T-helper 1 cell (primary cell): ENCODE data around the gene PCDHGB3.
"Not testable (repeated sequence)": the region's sequence is repeated elsewhere in the genome, so short reads cannot be mapped to it uniquely, and the experiment has no call there.

Experiments
- DNase-seq, 5 donors: peaks; one replicate each; pipeline ENCODE4 v3.0.0-alpha.2; 2012 to 2020
- total RNA-seq, 4 donors: gene quantifications; one replicate each; lab custom pipeline; 2026; lab: John Stamatoyannopoulos, UW

PCDHGB3 gene
- 0.47 to 0.91 (median 0.67) reads per million in 4 donors for total RNA-seq

DNA sequence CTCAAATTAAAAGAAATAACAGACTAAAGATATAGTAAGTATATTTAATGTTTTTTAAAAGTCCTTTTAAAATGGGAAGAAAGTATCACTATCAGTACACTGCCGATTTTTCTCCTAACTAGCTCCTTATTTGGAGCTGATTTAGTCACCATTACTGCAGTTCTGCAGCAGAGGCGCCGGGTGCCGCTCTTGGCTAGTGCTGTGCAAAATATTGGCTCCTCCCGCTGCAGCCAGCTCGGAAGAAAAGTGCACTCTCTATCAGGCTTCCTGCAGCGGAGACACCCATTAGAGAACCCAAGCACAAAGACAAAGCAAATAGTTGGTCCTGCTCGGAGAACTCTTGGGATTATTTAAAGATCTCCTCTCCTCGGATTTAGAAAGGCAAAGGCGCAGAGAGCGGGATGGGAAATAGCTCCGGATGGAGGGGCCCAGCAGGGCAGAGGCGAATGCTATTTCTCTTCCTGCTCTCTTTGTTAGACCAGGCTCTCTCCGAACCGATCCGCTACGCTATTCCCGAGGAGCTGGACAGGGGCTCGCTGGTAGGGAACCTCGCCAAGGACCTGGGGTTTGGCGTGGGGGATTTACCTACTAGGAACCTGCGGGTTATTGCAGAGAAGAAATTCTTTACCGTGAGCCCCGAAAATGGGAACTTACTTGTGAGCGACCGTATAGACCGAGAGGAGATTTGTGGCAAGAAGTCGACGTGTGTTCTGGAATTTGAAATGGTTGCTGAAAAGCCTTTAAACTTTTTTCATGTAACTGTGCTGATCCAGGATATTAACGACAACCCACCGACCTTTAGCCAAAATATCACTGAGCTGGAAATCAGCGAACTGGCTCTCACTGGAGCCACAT, at the start of gene PCDHGB3:
PCDHGB3 (plus strand) TSS at position 249 of the 855 bp plus-strand sequence; CDS start at position 402, 153 bp downstream.
- DNase-seq: peak in 3 of 5 donors; percentile 18 to 29 (median 21)

DNA sequence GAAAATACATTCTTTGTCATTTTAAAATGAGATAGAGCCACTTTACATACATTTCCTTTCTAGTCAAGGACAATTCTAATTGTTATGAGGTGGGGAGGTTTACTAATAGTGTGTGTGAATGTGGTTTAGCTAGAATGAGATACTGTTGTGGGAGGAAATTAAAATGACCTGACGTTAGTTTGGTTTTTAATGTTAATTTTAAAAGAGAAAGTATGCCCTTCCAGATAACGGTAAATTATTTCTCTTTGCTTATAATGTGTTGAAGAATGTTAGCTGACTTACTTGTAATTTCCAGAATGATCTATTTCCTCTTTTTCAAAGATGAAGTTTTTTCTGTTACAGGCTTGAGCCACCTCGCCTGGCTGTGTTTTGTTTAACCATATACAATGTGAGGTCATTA, 47.8 kb upstream of the PCDHGB3 start:
- no peak for DNase-seq

DNA sequence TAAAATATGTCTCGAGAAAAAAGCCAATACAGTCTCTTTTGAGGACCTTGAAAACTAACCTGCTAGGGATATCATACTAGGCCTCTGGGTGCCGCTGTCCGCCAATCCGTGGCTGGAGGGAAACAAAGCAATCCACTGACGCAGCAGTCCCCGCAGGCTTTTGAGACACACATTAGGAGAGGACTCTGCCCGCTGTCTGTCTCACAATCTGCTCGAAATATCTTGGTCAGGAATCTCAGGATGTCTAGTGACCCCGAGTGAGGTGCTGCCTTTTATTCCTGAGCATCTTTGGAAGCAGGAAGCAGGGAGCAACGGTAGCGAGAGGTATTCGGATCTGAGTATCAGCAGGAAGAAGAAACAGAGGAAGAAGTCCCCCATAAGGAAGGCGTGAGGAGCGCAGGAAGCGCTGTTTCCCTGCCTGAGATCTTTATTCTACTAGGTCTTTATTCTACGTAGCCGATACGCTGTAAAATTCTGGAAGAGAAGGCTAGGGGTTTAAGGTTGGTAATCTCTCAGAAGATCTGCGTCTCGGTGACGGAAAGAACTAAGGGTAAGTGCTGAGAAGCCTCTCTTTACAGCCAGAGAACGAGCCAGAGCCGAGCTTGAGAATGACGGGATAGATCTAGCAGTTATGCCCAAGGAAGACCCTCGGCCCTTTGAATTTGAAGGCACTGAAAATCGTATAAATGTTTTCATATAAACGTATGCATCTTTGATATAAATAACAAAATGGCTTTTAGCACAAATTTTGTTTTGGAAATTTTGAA, 43.8 kb upstream of the PCDHGB3 start:
- DNase-seq: peak; percentile 24 to 59 (median 52)

DNA sequence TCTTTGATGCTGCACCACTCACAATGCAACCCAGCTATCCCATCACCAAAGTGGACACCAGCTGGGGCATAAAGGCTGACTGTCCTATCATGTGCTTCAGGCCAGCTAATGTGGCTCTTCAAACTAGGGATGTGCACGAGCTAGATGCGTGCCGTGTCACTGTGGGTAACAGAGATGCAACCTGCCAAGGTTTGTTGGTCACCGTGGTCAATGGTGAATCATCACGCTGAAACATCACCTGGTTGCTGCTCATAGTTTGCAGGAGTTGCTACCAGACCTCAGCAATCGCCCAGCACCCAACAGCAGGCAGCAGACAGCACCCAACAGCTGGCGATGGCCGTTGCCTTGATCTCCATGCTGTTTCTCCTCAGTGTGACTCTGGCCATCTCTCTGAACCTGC, 41.8 kb upstream of the PCDHGB3 start:
- no peak for DNase-seq

DNA sequence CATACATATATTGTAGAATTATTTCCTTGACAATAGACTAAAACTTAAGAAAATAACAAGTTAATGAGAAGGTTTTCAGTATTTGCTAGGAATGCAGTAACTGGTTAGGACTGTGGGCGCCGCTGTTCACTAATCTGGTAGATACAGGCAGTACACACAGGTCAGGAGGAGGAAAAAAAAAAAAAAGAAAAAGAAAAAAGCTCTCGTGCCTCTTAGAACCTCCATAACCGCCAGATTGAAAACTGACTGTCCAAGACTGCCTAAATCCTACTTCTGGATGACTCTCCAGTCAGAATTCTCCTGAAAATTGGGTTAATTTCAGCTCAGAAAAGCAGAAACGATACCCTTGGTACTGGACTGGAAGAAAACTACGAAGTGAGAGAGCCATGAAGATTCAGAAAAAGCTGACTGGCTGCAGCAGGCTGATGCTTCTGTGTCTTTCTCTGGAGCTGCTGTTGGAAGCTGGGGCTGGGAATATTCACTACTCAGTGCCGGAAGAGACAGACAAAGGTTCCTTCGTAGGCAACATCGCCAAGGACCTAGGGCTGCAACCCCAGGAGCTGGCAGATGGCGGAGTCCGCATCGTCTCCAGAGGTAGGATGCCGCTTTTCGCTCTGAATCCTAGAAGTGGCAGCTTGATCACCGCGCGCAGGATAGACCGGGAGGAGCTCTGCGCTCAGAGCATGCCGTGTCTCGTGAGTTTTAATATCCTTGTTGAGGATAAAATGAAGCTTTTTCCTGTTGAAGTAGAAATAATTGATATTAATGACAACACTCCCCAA, 39.6 kb upstream of the PCDHGB3 start, which contains the start of gene PCDHGA1:
PCDHGA1 (plus strand) TSS at position 216 of the 782 bp plus-strand sequence.
- DNase-seq: peak in 2 of 5 donors; percentile 8 to 16

DNA sequence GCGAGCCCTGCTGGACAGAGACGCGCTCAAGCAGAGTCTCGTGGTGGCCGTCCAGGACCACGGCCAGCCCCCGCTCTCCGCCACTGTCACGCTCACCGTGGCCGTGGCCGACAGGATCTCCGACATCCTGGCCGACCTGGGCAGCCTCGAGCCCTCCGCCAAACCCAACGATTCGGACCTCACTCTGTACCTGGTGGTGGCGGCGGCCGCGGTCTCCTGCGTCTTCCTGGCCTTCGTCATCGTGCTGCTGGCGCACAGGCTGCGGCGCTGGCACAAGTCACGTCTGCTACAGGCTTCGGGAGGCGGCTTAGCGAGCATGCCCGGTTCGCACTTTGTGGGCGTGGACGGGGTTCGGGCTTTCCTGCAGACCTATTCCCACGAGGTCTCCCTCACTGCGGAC, 37.5 kb upstream of the PCDHGB3 start:
- not testable (repeated sequence) for DNase-seq

DNA sequence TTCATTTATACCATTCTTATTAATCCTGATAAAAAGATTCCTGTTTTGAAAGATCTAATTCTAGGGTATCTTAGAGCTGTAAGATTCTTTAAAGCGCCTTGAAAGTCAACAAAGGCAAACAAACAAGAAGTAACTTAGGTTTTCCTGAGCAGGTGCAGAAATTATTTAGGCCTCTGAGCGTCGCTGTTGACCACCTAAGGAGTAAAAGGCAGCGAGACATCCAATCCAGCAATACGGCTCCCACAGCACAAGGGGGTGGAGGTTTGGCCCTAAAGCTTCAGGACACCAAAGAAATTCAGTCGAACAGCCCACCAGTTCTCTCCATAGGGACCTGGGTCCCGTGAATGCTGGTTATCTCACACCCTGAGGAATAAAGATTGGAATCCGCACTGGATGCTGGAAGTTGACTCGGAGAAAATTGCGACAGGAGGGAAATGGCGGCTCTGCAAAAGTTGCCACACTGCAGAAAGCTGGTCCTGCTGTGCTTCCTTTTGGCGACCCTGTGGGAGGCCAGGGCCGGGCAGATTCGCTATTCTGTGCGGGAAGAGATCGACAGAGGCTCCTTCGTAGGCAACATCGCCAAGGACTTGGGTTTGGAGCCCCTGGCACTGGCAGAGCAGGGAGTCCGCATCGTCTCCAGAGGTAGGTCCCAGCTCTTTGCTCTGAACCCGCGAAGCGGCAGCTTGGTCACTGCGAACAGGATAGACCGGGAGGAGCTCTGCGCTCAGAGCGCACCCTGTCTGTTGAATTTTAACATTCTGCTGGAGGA, 31.3 kb upstream of the PCDHGB3 start, which contains the start of gene PCDHGA2:
PCDHGA2 (plus strand) TSS at position 223 of the 769 bp plus-strand sequence.
- peak in 1 of 5 donors; percentile 8 for DNase-seq

DNA sequence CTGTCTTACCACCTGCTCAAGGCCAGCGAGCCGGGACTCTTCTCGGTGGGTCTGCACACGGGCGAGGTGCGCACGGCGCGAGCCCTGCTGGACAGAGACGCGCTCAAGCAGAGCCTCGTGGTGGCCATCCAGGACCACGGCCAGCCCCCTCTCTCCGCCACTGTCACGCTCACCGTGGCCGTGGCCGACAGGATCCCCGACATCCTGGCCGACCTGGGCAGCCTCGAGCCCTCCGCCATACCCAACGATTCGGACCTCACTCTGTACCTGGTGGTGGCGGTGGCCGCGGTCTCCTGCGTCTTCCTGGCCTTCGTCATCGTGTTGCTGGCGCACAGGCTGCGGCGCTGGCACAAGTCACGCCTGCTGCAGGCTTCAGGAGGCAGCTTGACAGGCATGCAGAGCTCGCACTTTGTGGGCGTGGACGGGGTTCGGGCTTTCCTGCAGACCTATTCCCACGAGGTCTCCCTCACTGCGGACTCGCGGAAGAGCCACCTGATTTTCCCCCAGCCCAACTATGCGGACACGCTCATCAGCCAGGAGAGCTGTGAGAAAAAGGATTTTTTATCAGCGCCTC, 29.2 kb upstream of the PCDHGB3 start:
- not testable (repeated sequence) for DNase-seq

DNA sequence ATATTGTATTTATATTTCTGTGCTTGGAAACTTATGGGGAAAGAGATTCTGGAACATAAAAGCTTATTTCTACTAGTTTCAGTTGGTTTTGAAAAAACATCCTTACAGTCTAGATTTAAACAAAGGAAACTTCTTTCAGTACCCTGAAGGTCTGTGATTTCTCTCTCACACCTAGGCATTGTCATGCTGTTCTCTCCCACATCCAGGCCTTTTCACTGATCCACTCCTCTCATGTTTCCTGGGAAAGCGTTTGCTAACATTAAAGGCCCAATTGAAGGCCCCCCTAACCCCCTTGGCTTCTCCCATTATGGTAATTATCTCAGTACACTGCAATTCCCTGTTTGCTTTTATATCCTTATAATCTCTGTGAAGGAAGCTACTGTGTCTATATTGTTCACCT, 27.3 kb upstream of the PCDHGB3 start:
- no peak for DNase-seq

DNA sequence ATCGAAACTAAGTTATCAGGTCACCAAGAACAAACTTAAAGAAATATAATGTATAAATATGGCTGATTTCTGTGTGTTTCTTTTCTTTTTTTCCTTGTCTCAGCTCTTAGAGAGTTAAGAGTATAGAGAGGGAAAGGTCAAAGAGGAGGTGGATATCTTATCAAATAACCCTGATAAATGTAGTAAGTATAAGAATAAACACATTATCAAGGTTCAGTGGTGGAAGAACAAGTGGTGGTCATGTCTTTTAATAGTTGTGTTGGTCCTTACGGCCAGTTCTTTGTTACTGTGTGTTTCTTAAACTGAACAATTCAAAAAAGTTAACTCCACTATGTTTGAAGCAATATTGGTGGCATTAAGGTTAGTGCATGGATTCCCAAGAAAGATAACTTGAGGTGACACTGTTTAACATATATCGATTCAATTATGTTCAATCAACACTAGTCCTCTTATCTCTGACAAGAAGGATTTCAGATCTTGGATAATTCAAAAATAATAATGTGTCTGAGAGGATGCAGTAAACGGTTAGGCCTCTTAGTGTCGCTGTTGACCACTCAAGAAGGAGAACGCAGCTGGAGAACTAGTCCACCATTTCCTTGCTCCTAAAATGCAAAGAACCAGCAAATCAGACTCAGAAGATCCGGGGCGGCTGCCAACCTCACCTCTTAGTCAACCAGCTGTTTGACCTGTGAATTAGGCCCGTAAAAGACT, 26.6 kb upstream of the PCDHGB3 start, which contains the start of gene PCDHGA3:
PCDHGA3 (plus strand) TSS at position 588 of the 711 bp plus-strand sequence. CDS start 205 bp downstream, outside the sequence.
- DNase-seq: peak in 1 of 5 donors; percentile 14

DNA sequence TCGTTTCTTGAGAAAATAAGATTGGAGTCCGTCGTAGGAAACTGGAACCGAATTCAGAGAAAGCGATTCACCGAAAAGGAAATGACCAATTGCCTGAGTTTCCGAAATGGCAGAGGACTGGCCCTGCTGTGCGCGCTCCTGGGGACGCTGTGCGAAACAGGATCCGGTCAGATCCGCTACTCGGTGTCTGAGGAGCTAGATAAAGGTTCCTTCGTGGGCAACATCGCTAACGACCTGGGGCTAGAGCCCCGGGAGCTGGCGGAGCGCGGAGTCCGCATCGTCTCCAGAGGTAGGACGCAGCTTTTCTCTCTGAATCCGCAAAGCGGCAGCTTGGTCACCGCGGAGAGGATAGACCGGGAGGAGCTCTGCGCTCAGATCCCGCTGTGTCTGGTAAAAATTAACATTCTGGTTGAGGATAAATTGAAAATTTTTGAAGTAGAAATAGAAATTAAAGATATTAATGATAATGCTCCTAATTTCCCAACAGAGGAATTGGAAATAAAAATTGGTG, 26.0 kb upstream of the PCDHGB3 start:
- DNase-seq: no peak

DNA sequence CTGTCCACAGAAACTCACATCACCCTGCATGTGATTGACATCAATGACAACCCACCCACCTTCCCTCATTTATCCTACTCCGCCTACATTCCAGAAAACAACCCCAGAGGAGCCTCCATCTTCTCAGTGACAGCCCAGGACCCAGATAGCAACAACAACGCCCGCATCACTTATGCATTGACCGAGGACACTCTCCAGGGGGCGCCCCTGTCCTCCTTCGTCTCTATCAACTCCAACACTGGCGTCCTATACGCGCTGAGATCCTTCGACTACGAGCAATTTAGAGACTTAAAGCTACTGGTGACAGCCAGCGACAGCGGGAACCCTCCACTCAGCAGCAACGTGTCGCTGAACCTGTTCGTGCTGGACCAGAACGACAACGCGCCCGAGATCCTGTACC, 24.7 kb upstream of the PCDHGB3 start:
- DNase-seq: no peak

DNA sequence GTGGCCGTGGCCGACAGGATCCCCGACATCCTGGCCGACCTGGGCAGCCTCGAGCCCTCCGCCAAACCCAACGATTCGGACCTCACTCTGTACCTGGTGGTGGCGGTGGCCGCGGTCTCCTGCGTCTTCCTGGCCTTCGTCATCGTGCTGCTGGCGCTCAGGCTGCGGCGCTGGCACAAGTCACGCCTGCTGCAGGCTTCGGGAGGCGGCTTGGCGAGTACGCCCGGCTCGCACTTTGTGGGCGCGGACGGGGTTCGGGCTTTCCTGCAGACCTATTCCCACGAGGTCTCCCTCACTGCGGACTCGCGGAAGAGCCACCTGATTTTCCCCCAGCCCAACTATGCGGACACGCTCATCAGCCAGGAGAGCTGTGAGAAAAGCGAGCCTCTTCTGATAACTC, 24.0 kb upstream of the PCDHGB3 start:
- DNase-seq: not testable (repeated sequence)

DNA sequence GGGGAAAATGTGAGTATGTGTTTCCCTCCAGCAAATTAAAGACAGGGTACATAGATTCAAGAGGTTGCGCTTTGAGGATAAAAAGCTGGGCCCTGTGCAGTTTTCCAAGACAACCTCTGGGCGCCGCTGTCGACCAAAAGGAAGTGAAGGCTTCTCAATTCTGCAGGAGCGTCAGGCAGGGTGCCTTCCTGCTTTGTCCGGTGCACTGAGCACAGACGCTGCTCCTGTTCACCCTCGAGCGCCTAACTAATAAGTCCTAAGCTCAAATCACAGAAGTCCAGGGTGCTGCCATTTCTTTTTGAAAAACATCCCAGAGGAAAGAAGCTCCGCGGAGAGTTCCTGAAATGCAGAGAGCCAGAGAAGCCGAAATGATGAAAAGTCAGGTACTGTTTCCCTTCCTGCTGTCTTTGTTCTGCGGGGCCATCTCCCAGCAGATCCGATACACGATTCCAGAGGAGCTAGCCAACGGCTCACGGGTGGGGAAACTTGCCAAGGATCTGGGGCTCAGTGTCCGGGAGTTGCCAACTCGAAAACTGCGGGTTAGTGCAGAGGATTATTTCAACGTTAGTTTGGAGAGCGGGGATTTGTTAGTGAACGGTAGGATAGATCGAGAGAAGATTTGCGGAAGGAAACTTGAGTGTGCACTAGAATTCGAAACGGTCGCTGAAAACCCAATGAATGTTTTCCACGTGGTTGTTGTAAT, 20.0 kb upstream of the PCDHGB3 start, which contains the start of gene PCDHGB1:
PCDHGB1 (plus strand) TSS at position 183 of the 703 bp plus-strand sequence; CDS start at position 345, 162 bp downstream.
- peak in 2 of 5 donors; percentile 19 to 25 for DNase-seq

DNA sequence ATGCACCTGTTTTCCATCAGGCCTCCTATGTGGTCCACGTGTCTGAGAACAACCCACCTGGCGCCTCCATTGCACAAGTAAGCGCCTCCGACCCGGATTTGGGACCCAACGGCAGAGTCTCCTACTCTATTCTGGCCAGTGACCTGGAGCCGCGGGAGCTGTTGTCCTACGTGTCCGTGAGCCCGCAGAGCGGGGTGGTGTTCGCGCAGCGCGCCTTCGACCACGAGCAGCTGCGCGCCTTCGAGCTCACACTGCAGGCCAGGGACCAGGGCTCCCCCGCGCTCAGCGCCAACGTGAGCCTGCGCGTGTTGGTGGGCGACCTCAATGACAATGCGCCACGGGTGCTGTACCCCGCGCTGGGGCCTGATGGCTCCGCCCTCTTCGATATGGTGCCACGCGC, 18.5 kb upstream of the PCDHGB3 start:
- no peak for DNase-seq

DNA sequence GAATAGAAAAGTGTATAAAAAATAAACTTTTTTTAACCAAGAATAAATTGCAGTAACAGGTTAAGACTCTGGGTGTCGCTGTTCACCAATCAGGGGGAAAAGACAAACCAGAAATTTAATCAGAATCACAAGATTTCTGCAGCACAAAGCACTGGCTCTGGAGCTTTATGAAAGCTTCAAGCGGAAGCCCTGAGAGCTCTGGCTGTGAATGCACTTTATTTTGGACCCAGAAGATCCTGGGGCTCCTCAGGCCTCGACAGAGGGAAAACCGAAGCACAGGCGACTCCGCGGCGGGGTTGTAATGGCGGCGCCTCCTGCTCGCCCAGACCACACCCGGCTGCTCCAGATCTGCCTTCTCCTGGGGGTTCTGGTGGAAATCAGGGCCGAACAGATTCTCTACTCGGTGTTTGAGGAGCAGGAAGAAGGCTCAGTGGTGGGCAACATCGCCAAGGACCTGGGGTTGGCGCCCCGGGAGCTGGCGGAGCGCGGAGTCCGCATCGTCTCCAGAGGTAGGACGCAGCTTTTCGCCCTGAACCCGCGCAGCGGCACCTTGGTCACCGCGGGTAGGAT, 15.1 kb upstream of the PCDHGB3 start, which contains the start of gene PCDHGA4:
PCDHGA4 (plus strand) TSS at position 122 of the 570 bp plus-strand sequence; CDS start at position 209, 87 bp downstream.
- no peak for DNase-seq

DNA sequence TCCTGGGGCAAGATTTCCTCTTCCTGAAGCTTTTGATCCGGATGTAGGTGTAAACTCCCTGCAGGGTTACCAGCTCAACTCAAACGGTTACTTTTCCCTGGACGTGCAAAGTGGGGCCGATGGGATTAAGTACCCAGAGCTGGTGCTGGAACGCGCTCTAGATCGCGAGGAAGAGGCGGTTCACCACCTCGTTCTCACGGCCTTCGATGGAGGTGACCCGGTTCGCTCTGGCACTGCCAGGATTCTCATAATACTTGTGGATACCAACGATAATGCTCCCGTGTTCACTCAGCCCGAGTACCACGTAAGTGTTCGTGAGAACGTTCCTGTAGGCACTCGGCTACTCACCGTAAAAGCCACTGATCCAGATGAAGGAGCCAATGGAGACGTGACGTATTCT, 14.4 kb upstream of the PCDHGB3 start:
- DNase-seq: no peak

DNA sequence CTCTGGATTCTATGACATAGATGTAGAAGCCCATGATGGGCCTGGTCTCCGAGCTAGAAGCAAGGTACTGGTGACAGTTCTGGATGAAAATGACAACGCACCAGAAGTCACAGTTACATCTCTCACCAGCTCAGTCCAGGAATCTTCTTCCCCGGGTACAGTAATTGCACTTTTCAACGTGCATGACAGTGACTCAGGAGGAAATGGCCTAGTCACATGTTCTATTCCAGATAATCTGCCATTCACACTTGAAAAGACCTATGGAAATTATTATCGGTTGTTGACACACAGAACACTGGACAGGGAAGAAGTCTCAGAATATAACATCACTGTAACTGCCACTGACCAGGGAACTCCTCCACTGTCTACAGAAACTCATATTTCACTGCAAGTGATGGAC, 13.9 kb upstream of the PCDHGB3 start:
- DNase-seq: no peak

DNA sequence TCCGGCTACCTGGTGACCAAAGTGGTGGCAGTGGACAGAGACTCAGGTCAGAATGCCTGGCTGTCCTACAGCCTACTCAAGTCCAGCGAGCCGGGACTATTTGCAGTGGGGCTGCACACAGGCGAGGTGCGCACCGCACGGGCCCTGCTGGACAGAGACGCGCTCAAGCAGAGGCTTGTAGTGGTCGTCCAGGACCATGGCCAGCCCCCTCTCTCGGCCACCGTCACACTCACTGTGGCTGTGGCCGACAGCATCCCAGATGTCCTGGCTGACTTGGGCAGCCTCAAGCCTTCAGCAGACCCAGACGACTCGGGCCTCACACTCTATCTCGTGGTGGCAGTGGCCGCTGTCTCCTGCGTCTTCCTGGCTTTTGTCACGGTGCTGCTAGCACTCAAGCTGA, 13.1 kb upstream of the PCDHGB3 start:
- no peak for DNase-seq
